Measurements from ENCODE around the gene MEIS2. TPM values are rescaled to one million over a fixed set of nuclear protein-coding genes. Genes with fewer than 3 reads are reported as not detected.

The MEIS2 gene
- total RNA-seq, 2 experiments from 2014 or later: not detected

GRCh38 chr15:37078566-37078965 is 21.8 kb downstream of the MEIS2 start:
- Mint-ChIP-seq H3K4me3 (no peak overlapping the region), H3K27ac (no peak overlapping the region), H3K9me3 (no peaks in the 10 kb centered on the region), H3K4me1 (ENCODE audit: low read depth) (no peaks in the 10 kb centered on the region), H3K36me3 (no peaks in the 10 kb centered on the region), H3K27me3 (peaks cover 15% of the 10 kb centered on the region)
- ChIA-PET CTCF (no interaction called here), POLR2A (no interaction called here)
- intact Hi-C loops (cut with micrococcal nuclease): no loop called here
- DNase-seq: no peak

- H3K4me1 Mint-ChIP-seq (ENCODE audit: low read depth): no peaks in the 10 kb centered on the region
- intact Hi-C loops (cut with micrococcal nuclease): no loop called here
- POLR2A ChIA-PET: no interaction called here
- no peaks in the 10 kb centered on the region for H3K9me3 Mint-ChIP-seq
- H3K27ac Mint-ChIP-seq: no peak overlapping the region
- DNase-seq: no peak
- CTCF ChIA-PET: no interaction called here
- H3K4me3 Mint-ChIP-seq: no peak overlapping the region
- H3K36me3 Mint-ChIP-seq: no peaks in the 10 kb centered on the region
- H3K27me3 Mint-ChIP-seq: peaks cover 15% of the 10 kb centered on the region
These were observed 22.6 kb downstream of the MEIS2 start for GRCh38 chr15:37077623-37078351.

GRCh38 chr15:37076543-37076942 is 23.8 kb downstream of the MEIS2 start:
- intact Hi-C loops (cut with micrococcal nuclease): no loop called here
- DNase-seq: no peak
- CTCF ChIA-PET: no interaction called here
- H3K27ac Mint-ChIP-seq: no peak overlapping the region
- POLR2A ChIA-PET: no interaction called here
- no peaks in the 10 kb centered on the region for H3K4me1 Mint-ChIP-seq (ENCODE audit: low read depth)
- no peaks in the 10 kb centered on the region for H3K9me3 Mint-ChIP-seq
- H3K4me3 Mint-ChIP-seq: no peak overlapping the region
- H3K36me3 Mint-ChIP-seq: no peaks in the 10 kb centered on the region
- peaks cover 12% of the 10 kb centered on the region for H3K27me3 Mint-ChIP-seq

- no peak overlapping the region for H3K4me3 Mint-ChIP-seq
- intact Hi-C loops (cut with micrococcal nuclease): no loop called here
- H3K27ac Mint-ChIP-seq: no peak overlapping the region
- DNase-seq: no peak
- ChIA-PET POLR2A (no interaction called here), CTCF (no interaction called here)
- H3K4me1 Mint-ChIP-seq (ENCODE audit: low read depth): no peaks in the 10 kb centered on the region
- H3K36me3 Mint-ChIP-seq: no peaks in the 10 kb centered on the region
- H3K9me3 Mint-ChIP-seq: no peaks in the 10 kb centered on the region
- peaks cover 12% of the 10 kb centered on the region for H3K27me3 Mint-ChIP-seq
These were observed 24.6 kb downstream of the MEIS2 start for GRCh38 chr15:37075777-37076176.

GRCh38 chr15:37072181-37072580 is 28.2 kb downstream of the MEIS2 start:
- POLR2A ChIA-PET: no interaction called here
- Mint-ChIP-seq H3K36me3 (no peaks in the 10 kb centered on the region), H3K27me3 (peaks cover 5% of the 10 kb centered on the region), H3K9me3 (no peaks in the 10 kb centered on the region), H3K27ac (no peak overlapping the region), H3K4me1 (ENCODE audit: low read depth) (no peaks in the 10 kb centered on the region), H3K4me3 (no peak overlapping the region)
- CTCF ChIA-PET: no interaction called here
- intact Hi-C loops (cut with micrococcal nuclease): no loop called here
- DNase-seq: no peak

- Mint-ChIP-seq H3K9me3 (no peaks in the 10 kb centered on the region), H3K4me3 (no peak overlapping the region), H3K27ac (no peak overlapping the region), H3K27me3 (peaks cover 5% of the 10 kb centered on the region), H3K4me1 (ENCODE audit: low read depth) (no peaks in the 10 kb centered on the region), H3K36me3 (no peaks in the 10 kb centered on the region)
- intact Hi-C loops (cut with micrococcal nuclease): no loop called here
- CTCF ChIA-PET: no interaction called here
- POLR2A ChIA-PET: no interaction called here
- DNase-seq: no peak
These were observed 29.2 kb downstream of the MEIS2 start for GRCh38 chr15:37071134-37071533.

GRCh38 chr15:37070686-37071085 is 29.7 kb downstream of the MEIS2 start:
- ChIA-PET POLR2A (no interaction called here), CTCF (no interaction called here)
- Mint-ChIP-seq H3K4me1 (ENCODE audit: low read depth) (no peaks in the 10 kb centered on the region), H3K9me3 (no peaks in the 10 kb centered on the region), H3K4me3 (no peak overlapping the region), H3K27ac (no peak overlapping the region), H3K36me3 (no peaks in the 10 kb centered on the region), H3K27me3 (peaks cover 5% of the 10 kb centered on the region)
- no peak for DNase-seq
- intact Hi-C loops (cut with micrococcal nuclease): no loop called here

GRCh38 chr15:37061996-37062395 is 38.4 kb downstream of the MEIS2 start:
- Mint-ChIP-seq H3K36me3 (no peaks in the 10 kb centered on the region), H3K4me3 (no peak overlapping the region), H3K27ac (no peak overlapping the region), H3K4me1 (ENCODE audit: low read depth) (no peaks in the 10 kb centered on the region), H3K27me3 (no peaks in the 10 kb centered on the region), H3K9me3 (no peaks in the 10 kb centered on the region)
- no peak for DNase-seq
- intact Hi-C loops (cut with micrococcal nuclease): no loop called here
- CTCF ChIA-PET: no interaction called here
- POLR2A ChIA-PET: no interaction called here

GRCh38 chr15:37059086-37059485 is 41.3 kb downstream of the MEIS2 start:
- Mint-ChIP-seq H3K27me3 (peaks cover 1% of the 10 kb centered on the region), H3K27ac (no peak overlapping the region), H3K4me1 (ENCODE audit: low read depth) (no peaks in the 10 kb centered on the region), H3K36me3 (no peaks in the 10 kb centered on the region), H3K9me3 (no peaks in the 10 kb centered on the region), H3K4me3 (no peak overlapping the region)
- ChIA-PET CTCF (no interaction called here), POLR2A (no interaction called here)
- no peak for DNase-seq
- intact Hi-C loops (cut with micrococcal nuclease): no loop called here

- H3K27ac Mint-ChIP-seq: no peak overlapping the region
- ChIA-PET CTCF (no interaction called here), POLR2A (no interaction called here)
- no peaks in the 10 kb centered on the region for H3K4me1 Mint-ChIP-seq (ENCODE audit: low read depth)
- no peak overlapping the region for H3K4me3 Mint-ChIP-seq
- H3K9me3 Mint-ChIP-seq: no peaks in the 10 kb centered on the region
- DNase-seq: no peak
- intact Hi-C loops (cut with micrococcal nuclease): no loop called here
- peaks cover 1% of the 10 kb centered on the region for H3K27me3 Mint-ChIP-seq
- H3K36me3 Mint-ChIP-seq: no peaks in the 10 kb centered on the region
These were observed 41.9 kb downstream of the MEIS2 start for GRCh38 chr15:37058316-37058985.

- CTCF ChIA-PET: no interaction called here
- H3K36me3 Mint-ChIP-seq: no peaks in the 10 kb centered on the region
- no peaks in the 10 kb centered on the region for H3K4me1 Mint-ChIP-seq (ENCODE audit: low read depth)
- H3K27me3 Mint-ChIP-seq: peaks cover 1% of the 10 kb centered on the region
- no peak overlapping the region for H3K4me3 Mint-ChIP-seq
- H3K27ac Mint-ChIP-seq: no peak overlapping the region
- POLR2A ChIA-PET: no interaction called here
- DNase-seq: no peak
- H3K9me3 Mint-ChIP-seq: no peaks in the 10 kb centered on the region
- intact Hi-C loops (cut with micrococcal nuclease): no loop called here
These were observed 42.5 kb downstream of the MEIS2 start for GRCh38 chr15:37057831-37058230.

- Mint-ChIP-seq H3K4me1 (ENCODE audit: low read depth) (no peaks in the 10 kb centered on the region), H3K27ac (no peak overlapping the region), H3K9me3 (no peaks in the 10 kb centered on the region), H3K36me3 (no peaks in the 10 kb centered on the region), H3K27me3 (peaks cover 1% of the 10 kb centered on the region), H3K4me3 (no peak overlapping the region)
- CTCF ChIA-PET: no interaction called here
- intact Hi-C loops (cut with micrococcal nuclease): no loop called here
- no peak for DNase-seq
- POLR2A ChIA-PET: no interaction called here
These were observed 43.1 kb downstream of the MEIS2 start for GRCh38 chr15:37057256-37057655.

Measured in activated CD4-positive, alpha-beta memory T cell treated with anti-CD3 and anti-CD28 coated beads for 36 hours (primary cell).